Osteocyte (in vitro differentiated cells): ENCODE measurements around the gene C11orf24. TPM values are rescaled to one million over a fixed set of nuclear protein-coding genes. Genes with fewer than 3 reads are reported as not detected.

ENCODE experiments used
- DNase-seq: peaks from one replicate; pipeline ENCODE4 v3.0.0; 2021; ENCODE audit warnings: mixed read lengths; ENCODE audit not compliant: unreplicated experiment; ENCODE audit errors: extremely low spot score
- H3K27ac Mint-ChIP-seq: one replicate; pipeline ENCODE4 v1.8.0; 2021; ENCODE audit warnings: mild to moderate bottlenecking, mixed read lengths; ENCODE audit not compliant: unreplicated experiment
- H3K27me3 Mint-ChIP-seq: one replicate; pipeline ENCODE4 v1.8.0; 2021; ENCODE audit warnings: mixed read lengths; ENCODE audit not compliant: unreplicated experiment
- H3K36me3 Mint-ChIP-seq: one replicate; pipeline ENCODE4 v1.8.0; 2021; ENCODE audit warnings: mixed read lengths; ENCODE audit not compliant: unreplicated experiment
- H3K4me1 Mint-ChIP-seq: one replicate; pipeline ENCODE4 v1.8.0; 2021; ENCODE audit warnings: mixed read lengths; ENCODE audit not compliant: unreplicated experiment
- H3K4me3 Mint-ChIP-seq: one replicate; pipeline ENCODE4 v1.8.0; 2021; ENCODE audit warnings: mild to moderate bottlenecking, moderate library complexity, mixed read lengths; ENCODE audit not compliant: unreplicated experiment
- H3K9me3 Mint-ChIP-seq: one replicate; pipeline ENCODE4 v1.8.0; 2021; ENCODE audit warnings: mixed read lengths; ENCODE audit not compliant: unreplicated experiment
- CTCF ChIP-seq: fragments of 200-600 bp; sonication (generic); IDR thresholded peaks from 2 replicates; pipeline ENCODE4 v1.5.0; 2021; ENCODE audit warnings: antibody characterized with exemption, mild to moderate bottlenecking, moderate library complexity
- total RNA-seq: library from RNA; stranded (reverse); gene quantifications from 2 replicates; pipeline ENCODE4 v1.2.1, GENCODE V29; 2021

Gene C11orf24
- total RNA-seq, 1 donor from 2014 or later = 80.9 TPM

DNA sequence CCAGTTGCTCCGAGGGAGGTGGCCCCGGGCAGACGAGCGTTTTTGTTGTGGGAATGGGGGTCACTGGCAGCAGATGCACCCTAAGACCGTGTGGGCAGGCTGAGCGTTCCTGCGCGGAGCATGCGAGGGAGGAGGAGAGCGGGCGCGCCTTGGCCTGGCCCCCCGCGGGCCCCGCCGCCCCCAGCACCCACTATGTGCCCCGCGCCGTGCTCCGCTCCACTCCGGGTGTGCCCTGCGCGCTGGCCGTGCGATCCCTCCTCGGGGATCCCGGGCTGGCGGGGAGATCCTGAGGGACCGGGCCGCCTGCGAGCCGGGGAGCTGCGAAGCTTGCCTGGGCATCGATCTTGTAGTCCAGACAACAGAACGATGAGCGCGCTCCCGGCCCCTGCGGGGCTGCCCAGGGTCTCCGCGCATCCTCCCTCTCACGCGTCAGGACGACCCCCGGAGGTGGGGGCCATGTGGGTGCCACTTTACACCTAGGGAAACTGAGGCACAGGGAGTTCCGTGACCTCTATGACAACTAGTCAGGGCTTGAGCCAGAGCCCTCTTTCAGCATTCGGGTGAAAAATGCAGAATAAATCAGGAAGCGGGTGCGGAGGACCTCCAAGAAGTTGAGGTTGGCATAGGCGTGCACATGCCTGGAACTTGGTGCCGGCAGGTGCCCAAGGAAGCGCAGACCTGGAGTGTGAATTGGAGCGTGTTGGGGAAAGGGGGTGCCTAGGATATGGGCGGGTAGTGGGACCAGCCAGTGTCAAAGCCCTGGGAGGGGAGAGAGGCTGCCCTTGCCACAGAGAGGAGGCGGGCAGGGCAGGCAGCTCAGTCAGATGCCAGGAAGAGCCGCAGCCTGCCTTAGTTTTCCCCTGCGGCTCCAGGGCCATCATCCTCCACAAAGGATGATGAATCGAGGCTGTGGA is 57.3 kb downstream of the C11orf24 start:
- Mint-ChIP-seq H3K4me1 (peaks cover 39% of the 10 kb centered on the region), H3K36me3 (no peaks in the 10 kb centered on the region), H3K27me3 (peaks cover 3% of the 10 kb centered on the region), H3K27ac (peak overlapping the region; percentile 27), H3K4me3 (peak overlapping the region; percentile 75), H3K9me3 (no peaks in the 10 kb centered on the region)
- no peak for TF ChIP-seq CTCF
- DNase-seq = no peak

DNA sequence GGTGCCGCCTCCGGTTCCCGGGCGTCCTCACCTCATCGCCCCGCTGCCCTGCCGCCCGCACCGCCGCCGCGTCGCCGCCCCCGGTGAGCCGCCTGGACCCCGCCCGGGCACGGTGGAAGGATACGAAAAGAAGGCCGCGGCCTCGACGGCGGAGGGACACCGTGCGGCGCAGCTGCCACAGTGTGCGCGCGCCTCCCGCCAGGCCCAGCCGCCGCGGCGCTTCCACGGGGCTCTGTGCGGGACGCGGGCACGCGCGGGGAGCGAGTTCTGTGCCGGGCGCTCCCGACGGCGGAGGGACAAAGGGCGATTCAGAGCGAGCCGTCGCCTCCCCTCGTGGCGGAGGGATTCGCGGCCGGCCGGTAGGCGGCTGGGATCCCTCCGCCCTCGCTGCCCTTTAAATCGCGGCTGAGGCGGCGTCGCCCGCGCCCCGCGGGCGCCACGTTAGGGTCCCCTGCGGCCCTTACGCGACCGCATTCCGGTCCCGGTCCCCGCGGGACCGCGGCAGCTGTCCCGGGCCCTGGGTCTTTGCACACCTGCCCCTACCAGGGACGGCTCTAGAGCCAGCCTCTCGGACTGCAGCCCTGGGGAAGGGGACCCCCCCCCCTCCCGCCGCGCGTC is 58.1 kb downstream of the C11orf24 start:
- no peak for TF ChIP-seq CTCF
- peak; percentile 96 for DNase-seq
- H3K27me3 Mint-ChIP-seq = peaks cover 3% of the 10 kb centered on the region
- no peaks in the 10 kb centered on the region for H3K36me3 Mint-ChIP-seq
- no peak overlapping the region for H3K27ac Mint-ChIP-seq
- no peaks in the 10 kb centered on the region for H3K9me3 Mint-ChIP-seq
- H3K4me3 Mint-ChIP-seq = peak overlapping the region; percentile 75
- H3K4me1 Mint-ChIP-seq = peaks cover 45% of the 10 kb centered on the region

GRCh38 chr11:68213135-68213515 is 58.6 kb downstream of the C11orf24 start, which contains the start of gene KMT5B:
Gene KMT5B, minus strand, starts transcription at chr11:68213296. Its CDS starts 23,220 bp downstream, at chr11:68190076.
- H3K36me3 Mint-ChIP-seq = no peaks in the 10 kb centered on the region
- no peaks in the 10 kb centered on the region for H3K9me3 Mint-ChIP-seq
- peaks cover 48% of the 10 kb centered on the region for H3K4me1 Mint-ChIP-seq
- DNase-seq = no peak
- no peak for TF ChIP-seq CTCF
- H3K4me3 Mint-ChIP-seq = peak within 1 kb of the TSS; percentile 95
- H3K27ac Mint-ChIP-seq = peak within 1 kb of the TSS; percentile 92
- peaks cover 3% of the 10 kb centered on the region for H3K27me3 Mint-ChIP-seq

DNA sequence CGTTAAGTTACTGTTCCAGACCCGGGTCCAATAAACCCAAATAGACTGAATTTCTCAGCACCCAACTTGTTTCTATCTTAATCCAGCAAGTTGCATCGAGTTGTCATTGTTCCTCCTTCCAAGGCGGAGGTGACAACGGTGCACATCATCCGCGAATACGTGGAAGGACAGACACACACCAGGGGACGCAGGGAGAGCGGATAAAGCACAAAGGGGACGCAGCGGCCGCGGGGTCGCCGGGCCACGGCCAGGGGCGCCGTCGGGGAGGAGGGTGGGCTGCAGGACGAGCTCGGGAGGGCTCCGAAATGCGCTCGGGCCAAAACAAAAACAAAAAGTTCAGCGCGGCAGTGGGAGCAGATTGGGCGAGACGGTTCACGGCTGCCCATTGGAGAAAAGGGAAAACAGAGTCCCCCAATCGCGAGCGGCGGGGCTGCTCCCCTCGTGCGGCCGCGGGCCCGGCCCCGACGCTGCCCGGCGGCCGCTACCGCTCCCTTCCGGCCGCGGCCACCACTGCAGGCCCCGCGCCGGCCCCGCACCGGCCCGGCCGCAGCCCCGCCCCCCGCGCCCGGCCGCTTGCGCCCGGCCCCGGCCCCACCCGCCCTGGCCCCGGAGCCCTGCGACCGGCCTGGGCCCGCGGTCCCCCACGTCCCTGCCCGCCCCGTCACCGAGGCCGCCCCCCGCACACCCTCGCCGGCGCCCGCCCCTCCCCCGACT is 59.2 kb downstream of the C11orf24 start:
- H3K4me1 Mint-ChIP-seq = peaks cover 48% of the 10 kb centered on the region
- H3K36me3 Mint-ChIP-seq = no peaks in the 10 kb centered on the region
- peaks cover 3% of the 10 kb centered on the region for H3K27me3 Mint-ChIP-seq
- peak overlapping the region; percentile 95 for H3K4me3 Mint-ChIP-seq
- peak overlapping the region; percentile 92 for H3K27ac Mint-ChIP-seq
- peak; percentile 88 for DNase-seq
- H3K9me3 Mint-ChIP-seq = no peaks in the 10 kb centered on the region
- TF ChIP-seq CTCF = peak; percentile 47
